ENCODE results near the gene DEFB123. TPM values are rescaled to one million over a fixed set of nuclear protein-coding genes. Genes with fewer than 3 reads are reported as not detected.
A peak's percentile ranks its signal among the peaks of the same experiment; 100 is the strongest.

DEFB123 gene
- total RNA-seq, 1 donor from 2014 or later: not detected

DNA sequence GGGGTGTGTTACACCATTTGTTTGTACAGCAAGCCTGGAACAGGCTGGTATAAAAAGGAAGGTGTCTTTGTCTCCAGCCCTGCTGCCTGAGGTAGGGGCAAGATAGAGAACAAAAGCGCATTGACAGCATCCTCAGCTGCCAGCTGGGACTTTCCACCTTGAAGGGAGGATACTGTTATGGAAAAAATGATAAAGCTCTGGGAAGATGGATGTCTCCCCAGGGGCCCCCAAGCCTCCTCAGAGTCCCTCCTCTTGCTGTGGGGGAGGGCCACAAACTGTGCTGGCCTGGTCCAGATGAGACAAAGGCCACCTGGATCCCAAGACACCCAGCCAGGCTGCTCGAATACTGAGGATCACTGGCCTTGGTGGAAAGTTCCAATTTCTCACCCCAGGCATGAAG lies 47.7 kb downstream of the DEFB123 start:
- no peak for DNase-seq (ENCODE audit: low read depth, low spot score)
- no peak overlapping the region for H3K4me3 Mint-ChIP-seq
- no peaks in the 10 kb centered on the region for H3K4me1 Mint-ChIP-seq
- peaks cover 32% of the 10 kb centered on the region for H3K27me3 Mint-ChIP-seq (ENCODE audit: low read depth)
- peaks cover 6% of the 10 kb centered on the region for H3K9me3 Mint-ChIP-seq
- H3K27ac Mint-ChIP-seq (ENCODE audit: unreplicated experiment): no peak overlapping the region
- TF ChIP-seq, protein P1, sequence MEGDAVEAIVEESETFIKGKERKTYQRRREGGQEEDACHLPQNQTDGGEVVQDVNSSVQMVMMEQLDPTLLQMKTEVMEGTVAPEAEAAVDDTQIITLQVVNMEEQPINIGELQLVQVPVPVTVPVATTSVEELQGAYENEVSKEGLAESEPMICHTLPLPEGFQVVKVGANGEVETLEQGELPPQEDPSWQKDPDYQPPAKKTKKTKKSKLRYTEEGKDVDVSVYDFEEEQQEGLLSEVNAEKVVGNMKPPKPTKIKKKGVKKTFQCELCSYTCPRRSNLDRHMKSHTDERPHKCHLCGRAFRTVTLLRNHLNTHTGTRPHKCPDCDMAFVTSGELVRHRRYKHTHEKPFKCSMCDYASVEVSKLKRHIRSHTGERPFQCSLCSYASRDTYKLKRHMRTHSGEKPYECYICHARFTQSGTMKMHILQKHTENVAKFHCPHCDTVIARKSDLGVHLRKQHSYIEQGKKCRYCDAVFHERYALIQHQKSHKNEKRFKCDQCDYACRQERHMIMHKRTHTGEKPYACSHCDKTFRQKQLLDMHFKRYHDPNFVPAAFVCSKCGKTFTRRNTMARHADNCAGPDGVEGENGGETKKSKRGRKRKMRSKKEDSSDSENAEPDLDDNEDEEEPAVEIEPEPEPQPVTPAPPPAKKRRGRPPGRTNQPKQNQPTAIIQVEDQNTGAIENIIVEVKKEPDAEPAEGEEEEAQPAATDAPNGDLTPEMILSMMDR (conservative IDR thresholded peaks at IDR 0.05): no peak
- no peaks in the 10 kb centered on the region for H3K36me3 Mint-ChIP-seq (ENCODE audit: low read depth)

GRCh38 chr20:31489152-31489551 lies 48.7 kb downstream of the DEFB123 start:
- Mint-ChIP-seq H3K27ac (ENCODE audit: unreplicated experiment) (no peak overlapping the region), H3K4me1 (no peaks in the 10 kb centered on the region), H3K9me3 (peaks cover 6% of the 10 kb centered on the region), H3K4me3 (no peak overlapping the region), H3K27me3 (ENCODE audit: low read depth) (peaks cover 36% of the 10 kb centered on the region), H3K36me3 (ENCODE audit: low read depth) (no peaks in the 10 kb centered on the region)
- TF ChIP-seq, protein P1 (conservative IDR thresholded peaks at IDR 0.05): no peak
- no peak for DNase-seq (ENCODE audit: low read depth, low spot score)

DNA sequence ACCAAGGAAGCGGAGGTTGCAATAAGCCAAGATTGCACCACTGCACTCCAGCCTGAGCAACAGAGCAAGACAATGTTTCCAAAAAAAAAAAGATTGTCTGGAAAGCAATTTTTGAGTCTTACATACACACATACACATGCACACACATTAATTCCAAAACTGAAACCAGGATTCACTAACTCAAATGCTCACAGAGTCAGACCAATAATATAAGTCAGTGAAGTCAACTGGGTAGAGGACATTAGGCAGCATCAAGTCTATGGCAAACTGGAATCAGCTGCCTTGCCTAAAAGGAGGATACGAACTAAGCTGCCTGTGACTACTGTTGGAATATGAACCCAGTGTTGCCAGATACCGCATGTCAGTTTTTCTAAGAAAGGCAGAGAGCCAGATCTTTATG lies 50.3 kb downstream of the DEFB123 start:
- no peak overlapping the region for H3K4me3 Mint-ChIP-seq
- no peak for DNase-seq (ENCODE audit: low read depth, low spot score)
- no peak overlapping the region for H3K27ac Mint-ChIP-seq (ENCODE audit: unreplicated experiment)
- H3K36me3 Mint-ChIP-seq (ENCODE audit: low read depth): no peaks in the 10 kb centered on the region
- TF ChIP-seq, protein P1 (conservative IDR thresholded peaks at IDR 0.05): no peak
- no peaks in the 10 kb centered on the region for H3K4me1 Mint-ChIP-seq
- peaks cover 39% of the 10 kb centered on the region for H3K27me3 Mint-ChIP-seq (ENCODE audit: low read depth)
- no peaks in the 10 kb centered on the region for H3K9me3 Mint-ChIP-seq

- DNase-seq (ENCODE audit: low read depth, low spot score): peak; percentile 25
- Mint-ChIP-seq H3K27me3 (ENCODE audit: low read depth) (peaks cover 41% of the 10 kb centered on the region), H3K9me3 (no peaks in the 10 kb centered on the region), H3K36me3 (ENCODE audit: low read depth) (no peaks in the 10 kb centered on the region), H3K27ac (ENCODE audit: unreplicated experiment) (no peak overlapping the region), H3K4me1 (no peaks in the 10 kb centered on the region), H3K4me3 (no peak overlapping the region)
- TF ChIP-seq, protein P1 (conservative IDR thresholded peaks at IDR 0.05): peak; percentile 55
Observed at GRCh38 chr20:31494131-31494530, 53.7 kb downstream of the DEFB123 start.

GRCh38 chr20:31496761-31497295 lies 56.4 kb downstream of the DEFB123 start:
- Mint-ChIP-seq H3K27ac (ENCODE audit: unreplicated experiment) (no peak overlapping the region), H3K9me3 (no peaks in the 10 kb centered on the region)
- DNase-seq (ENCODE audit: low read depth, low spot score): no peak

More at GRCh38 chr20:31496761-31497295, 56.4 kb downstream of the DEFB123 start:
- peaks cover 41% of the 10 kb centered on the region for H3K27me3 Mint-ChIP-seq (ENCODE audit: low read depth)
- TF ChIP-seq, protein P1 (conservative IDR thresholded peaks at IDR 0.05): no peak
- H3K4me3 Mint-ChIP-seq: no peak overlapping the region
- no peaks in the 10 kb centered on the region for H3K36me3 Mint-ChIP-seq (ENCODE audit: low read depth)
- H3K4me1 Mint-ChIP-seq: no peaks in the 10 kb centered on the region

Measured in neural crest cell (in vitro differentiated cells).